ENCODE measurements around the gene FERMT2.

Gene FERMT2

DNA sequence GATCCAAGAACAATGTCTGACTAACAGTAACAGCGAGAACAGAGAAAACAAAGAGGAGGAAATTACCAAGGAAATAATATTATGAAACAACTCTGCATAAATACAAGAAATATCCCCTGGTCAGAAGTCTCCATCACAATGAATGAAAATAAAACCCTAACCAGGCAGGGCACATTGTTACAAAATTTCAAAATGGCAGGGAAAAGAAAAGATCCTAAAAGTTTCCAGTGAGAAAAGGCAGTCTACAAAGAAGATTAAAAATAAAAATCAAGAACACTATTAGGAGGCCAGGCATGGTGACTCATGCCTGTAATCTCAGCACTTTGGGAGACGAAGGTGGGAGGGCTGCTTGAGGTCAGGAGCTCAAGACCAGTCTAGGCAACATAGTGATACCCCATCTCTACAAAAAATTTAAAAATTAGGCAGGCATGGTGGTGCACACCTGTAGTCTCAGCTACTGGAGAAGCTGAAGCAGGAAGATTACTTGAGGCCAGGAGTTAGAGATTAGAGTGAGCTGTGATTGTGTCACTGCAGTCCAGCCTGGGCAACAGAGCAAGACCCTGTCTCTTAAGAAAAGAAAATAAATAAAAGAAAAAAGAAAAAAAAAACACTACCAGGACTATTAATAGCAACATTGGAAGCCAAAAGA lies 47.8 kb downstream of the FERMT2 start:
- DNase-seq (ENCODE audit: low read depth, low spot score): no peak

DNA sequence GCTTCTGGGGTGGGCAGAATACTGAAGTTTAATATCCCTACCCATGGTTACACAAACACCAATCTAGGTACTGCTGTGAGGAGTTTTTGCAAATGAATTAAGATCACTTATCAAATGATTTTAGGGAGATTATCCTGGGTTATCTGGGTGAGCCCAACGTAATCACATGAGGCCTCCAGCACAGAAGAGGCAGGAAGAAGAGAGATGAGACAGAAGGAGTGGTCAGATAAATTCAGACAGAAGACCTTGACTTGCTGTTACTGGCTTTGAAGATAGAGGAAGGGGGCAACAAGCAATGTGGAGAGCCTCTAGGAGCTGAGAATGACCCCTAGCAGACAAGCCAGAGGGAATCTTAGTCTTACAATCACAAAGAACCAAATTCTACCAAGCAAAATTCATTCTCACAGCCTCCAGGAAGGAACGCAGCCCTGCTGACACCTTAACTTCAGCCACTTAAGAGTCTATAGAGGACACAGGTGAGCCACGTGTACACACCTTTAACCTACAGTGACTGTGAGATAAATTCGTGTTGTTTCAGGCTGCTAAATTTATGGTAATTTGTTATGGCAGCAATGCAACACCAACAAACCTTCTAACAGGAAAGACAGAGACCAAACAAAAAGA lies 49.4 kb downstream of the FERMT2 start:
- DNase-seq (ENCODE audit: low read depth, low spot score): no peak

DNA sequence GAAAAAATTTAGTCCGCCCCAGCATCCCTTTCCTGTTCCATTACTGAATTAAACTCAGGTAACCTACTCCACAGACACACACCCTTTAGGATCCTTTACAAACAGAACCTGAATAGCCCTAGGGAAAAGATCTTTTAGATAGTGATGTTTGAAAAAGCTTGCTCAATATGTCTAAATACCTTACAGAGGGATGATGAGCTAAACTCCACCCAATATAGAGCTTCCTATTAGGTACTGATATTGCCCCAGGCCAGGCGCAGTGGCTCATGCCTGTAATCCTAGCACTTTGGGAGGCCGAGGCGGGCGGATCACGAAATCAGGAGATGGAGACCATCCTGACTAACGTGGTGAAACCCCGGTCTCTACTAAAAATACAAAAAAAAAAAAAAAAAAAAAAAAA lies 50.1 kb downstream of the FERMT2 start:
- no peak for DNase-seq (ENCODE audit: low read depth, low spot score)

DNA sequence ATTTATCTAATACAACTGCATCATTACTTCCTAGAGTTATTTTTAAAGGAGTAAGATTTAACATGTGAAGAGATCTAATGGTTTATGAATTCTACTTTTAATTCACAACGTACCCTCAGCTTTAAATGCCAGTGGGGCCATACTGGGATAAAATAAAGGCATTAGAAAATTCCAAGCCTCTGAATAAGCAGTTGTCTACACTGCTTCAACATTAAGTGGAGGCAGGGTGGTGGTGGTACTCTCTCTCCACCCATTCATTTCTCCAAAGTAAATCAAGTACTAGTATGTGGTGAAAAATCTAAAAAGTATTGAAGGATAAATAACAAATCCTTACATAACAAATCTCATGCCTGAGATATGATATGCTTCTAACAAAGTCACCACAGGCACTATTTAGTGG lies 52.4 kb downstream of the FERMT2 start:
- no peak for DNase-seq (ENCODE audit: low read depth, low spot score)

DNA sequence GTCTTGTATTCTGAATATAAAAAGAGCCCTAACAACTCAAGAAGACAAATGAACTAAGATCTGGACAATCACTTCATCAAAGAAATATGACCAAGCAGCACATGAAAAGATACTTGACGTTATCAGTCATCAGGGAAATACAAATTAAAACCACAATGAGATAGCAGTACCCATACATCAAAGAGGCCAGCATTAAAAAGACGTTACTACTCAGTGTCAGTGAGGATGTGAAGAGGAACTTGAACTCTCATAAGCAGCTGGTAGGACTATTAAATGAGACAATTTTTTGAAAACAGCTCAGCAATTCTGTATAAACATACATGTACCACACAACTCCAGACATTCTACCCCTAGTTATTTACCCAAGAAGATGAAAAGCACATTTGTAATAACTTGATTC lies 55.9 kb downstream of the FERMT2 start:
- DNase-seq (ENCODE audit: low read depth, low spot score): no peak

DNA sequence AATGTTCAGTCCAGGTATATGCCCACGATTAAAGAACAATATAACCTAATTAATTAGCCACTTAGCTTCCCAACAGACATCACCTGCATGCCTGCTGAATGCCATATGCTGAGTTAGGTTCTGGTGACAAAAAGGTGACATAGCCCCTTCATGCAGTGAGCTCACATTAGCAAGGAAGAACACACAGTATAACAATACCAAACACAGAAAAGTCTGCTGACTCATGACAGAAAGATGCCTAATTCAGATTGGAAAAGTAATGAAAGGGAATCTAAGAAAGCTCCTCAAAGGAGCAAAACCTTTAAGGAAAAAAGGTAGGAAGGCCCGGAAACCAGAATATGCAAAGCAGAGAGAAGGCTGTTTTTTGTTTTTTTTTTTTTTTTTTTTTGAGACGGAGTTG lies 59.0 kb downstream of the FERMT2 start:
- DNase-seq (ENCODE audit: low read depth, low spot score): no peak

DNA sequence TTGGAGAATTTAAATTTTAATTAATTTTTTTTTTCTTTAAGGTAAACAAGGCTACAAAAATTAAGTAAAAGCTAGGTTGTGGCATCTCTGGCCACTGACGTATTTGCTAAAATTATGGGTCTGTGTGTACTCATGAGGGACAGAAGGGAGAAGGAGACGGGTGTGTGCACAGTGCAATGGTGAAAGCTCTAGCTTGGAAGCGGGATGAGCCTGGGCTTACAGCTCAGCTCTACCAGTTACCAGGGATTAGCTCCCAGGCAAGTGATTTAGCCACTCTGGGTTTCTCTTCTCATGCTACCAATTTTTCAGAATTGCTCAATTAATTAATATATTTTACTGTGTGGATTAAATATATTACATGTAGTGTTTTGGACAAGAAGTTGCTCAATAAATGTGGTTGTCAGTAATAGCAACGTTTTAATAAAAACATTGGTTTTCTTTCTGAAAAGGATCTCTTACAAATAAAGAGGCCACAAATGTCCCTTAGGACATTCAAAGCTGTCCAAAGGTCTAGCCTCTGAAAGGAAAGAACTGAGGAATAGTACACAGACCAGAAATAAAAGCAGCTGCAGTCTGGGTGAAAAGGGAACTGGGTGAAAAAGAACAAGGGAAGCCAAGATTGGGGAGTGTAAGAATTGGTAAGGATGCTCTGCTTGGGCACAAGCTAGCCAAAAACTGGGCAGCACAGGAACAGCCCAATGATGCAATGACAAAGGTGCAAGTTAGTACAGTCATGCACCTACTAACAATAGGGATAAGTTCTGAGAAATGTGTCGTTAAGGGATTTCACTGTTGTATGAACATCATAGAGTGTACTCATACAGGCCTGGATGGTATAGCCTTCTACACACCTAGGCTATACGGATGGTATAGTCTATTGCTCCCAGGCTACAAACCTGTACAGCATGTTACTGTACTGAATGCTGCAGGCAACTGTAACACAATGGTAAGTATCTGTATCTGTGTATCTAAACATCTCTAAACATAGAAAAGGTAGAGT lies 61.7 kb downstream of the FERMT2 start:
- DNase-seq (ENCODE audit: low read depth, low spot score): no peak

DNA sequence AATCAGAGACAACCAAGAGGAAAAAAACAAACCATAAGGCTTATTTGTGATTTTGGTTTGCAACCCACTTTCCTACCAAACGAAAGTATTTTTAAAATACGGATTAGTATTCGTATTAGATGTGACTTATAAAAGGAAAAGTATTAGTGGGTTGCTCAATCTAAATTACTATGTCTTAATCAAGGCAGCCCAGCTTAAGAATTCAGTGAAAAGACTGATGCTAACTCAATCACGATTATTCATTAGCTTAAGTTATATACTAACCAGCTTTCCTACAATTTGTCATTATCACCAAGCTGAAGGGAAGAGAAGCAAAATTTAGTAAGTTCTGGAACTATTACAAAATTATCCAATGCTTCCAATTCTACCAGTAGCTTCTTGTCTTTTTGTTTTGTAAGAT lies 62.7 kb downstream of the FERMT2 start:
- DNase-seq (ENCODE audit: low read depth, low spot score): no peak

DNA sequence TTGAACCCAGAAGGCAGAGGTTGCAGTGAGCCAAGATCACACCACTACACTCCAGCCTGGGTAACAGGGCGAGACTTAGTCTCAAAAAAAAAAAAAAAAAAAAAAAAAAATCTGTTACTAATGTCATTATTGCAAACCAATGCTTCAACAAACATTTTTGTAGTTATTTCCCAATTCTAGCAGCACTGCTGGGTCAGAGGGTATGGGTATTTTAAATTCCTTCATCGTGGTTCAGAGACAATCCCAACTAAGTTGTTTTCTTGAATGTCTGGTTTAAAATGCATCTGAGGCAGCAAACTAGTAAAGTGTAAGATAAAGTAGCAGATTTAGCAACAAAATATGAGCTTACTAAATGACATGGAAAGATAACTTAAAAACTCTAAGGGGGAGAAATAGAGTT lies 65.6 kb downstream of the FERMT2 start:
- no peak for DNase-seq (ENCODE audit: low read depth, low spot score)

DNA sequence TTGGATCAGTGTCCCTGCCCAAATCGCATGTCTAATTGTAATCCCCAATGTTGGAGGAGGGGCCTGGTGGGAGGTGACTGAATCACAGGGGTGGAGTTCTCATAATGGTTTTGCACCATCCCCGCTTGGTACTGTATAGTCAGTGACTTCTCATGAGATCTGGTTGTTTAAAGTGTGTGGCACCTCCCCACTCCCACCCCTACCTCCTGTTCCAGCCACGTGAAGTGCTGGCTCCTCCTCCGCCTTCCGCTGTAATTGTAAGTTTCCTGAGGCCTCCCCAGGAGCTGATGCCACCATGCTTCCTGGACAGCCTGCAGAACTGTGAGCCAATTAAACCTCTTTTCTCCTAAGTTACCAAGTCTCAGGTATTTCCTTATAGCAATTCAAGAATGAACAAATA lies 67.2 kb downstream of the FERMT2 start:
- no peak for DNase-seq (ENCODE audit: low read depth, low spot score)

DNA sequence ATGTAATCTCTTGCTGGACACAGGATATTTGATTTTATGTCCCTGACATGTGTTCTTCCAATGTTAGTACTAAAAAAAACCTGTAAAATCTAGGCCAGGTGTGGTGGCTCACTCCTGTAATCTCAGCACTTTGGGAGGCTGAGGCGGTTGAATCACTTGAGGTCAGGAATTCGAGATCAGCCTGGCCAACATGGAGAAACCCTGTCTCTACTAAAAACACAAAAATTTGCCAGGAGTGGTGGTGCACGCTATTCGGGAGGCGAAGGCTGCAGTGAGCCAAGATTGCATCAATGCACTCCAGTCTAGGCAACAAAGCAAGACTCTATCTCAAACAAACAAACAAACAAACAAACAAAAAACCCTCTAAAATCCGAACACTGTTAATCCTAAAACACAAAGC lies 68.0 kb downstream of the FERMT2 start:
- no peak for DNase-seq (ENCODE audit: low read depth, low spot score)

DNA sequence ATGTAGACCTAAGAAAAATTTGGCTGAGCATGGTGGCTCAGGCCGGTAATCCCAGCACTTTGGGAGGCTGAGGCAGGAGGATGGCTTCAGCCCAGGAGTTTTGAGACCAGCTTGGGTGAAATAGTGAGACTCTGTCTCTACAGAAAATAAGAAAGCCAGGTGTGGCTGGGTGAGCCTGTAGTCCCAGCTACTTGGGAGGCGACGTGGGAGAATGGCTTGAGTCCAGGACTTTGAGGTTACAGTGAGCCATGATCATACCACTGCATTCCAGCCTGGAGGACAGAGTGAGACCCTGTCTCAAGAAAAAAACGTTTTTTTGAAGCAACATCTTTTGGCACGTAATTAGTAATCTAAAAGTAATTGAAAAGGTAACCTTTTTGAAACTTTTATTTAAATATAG lies 70.9 kb downstream of the FERMT2 start:
- no peak for DNase-seq (ENCODE audit: low read depth, low spot score)

DNA sequence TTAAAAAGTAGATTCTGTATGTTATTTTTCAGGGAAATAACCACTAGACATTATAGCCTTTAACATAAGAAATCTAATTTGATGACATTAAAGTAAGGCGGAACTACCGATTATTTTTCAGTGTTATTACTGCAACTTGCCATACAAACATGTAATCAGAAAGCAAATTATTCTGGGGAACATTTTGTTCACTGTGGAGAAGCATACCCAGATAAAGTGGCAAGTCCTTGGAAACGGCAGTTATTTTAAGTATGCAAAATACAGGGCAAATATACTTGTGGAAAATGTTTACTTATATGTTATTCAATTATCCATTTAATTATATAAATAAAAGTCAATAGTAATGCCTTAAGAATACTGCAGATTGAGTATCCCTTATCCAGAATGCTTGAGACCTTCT lies 71.9 kb downstream of the FERMT2 start:
- no peak for DNase-seq (ENCODE audit: low read depth, low spot score)

DNA sequence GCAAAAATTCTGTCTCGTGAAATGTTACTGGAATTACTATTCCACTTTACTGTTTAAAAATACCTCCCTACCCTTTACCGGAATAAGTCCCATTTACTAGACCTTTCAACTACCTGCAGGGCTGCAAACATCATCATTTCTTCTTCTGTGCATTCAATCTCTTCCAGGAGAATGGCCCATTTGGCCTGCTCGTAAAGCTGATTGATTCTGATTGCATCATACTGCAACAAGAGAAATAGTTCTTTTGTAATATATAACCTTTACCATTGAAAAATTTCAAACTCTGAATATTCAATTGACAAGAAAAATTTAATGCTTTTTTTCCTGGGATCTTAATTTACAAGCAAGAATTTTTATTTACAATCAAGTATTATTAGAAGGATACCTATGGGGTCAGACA lies 72.4 kb downstream of the FERMT2 start:
- no peak for DNase-seq (ENCODE audit: low read depth, low spot score)

DNA sequence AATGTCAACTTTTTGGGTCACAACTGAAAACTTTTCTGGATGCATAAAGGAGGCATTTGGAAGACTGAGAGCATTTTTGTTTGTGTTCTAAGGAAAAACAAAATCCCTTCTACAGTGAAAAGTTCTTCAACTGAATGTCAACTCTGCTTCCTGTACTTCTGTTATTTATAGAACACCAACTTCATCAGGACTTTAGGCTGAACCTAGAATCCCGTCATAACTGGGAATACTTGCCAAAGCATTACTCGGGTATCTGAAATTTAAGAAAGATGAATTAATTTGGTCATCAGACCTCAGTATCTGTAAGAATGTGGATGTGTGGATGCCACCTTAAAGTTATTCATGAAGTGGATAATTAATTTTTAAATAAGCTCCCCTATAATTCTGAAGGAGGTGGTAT lies 73.2 kb downstream of the FERMT2 start:
- DNase-seq (ENCODE audit: low read depth, low spot score): no peak

DNA sequence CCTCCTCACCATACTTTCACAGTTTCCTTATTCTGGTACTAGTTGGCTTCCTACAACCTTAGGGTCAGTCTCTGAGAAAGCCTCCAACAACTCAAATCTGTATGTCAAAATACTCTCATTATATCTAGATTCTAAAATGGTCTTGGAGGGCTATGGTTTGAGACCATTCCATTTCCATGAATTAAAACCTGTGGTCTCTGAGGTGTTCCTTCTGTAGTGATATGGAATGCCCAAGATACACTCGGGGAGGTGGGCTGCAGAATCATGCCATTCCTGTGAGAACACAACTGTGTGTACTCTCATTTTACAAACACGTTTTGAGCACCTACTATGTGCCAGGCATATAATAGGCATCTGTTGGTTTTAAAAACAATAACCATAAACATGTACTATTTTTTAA lies 74.0 kb downstream of the FERMT2 start:
- DNase-seq (ENCODE audit: low read depth, low spot score): no peak

DNA sequence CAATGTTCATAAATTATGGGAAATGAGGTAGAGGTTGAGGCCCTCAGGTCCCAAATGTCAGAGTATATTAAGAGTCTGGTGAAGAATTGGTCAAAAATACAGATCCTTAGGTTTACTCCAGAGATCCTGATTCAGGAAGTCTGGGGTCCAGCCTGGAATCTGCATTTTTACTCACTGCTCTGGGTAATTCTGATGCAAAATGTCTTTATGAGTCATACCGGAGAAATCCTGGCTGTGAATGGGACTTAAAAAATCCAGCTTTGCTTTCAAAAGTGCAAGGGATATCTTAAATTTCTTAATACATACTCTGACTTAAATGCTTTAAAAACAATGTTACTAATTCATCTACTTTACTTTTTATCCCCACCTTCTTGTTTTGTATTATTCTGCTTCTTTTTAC lies 74.5 kb downstream of the FERMT2 start:
- no peak for DNase-seq (ENCODE audit: low read depth, low spot score)

DNA sequence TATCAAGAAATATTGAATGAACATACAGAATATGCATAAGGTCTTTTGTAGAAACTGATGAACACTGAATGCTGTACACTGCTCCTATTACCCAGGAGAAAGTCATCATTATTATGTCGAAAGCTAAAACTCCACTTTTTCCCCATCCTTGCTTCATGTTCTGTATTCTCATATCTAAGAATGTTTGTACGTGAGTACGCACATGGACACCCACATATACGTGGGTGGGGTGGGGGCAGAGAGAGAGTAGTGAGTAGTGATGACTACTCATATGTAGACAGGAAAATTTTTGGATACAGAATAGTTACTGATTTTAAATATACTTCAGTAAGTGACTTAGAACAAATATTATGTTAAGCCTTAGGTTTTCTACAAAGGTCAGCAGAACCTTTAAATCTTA lies 75.1 kb downstream of the FERMT2 start:
- no peak for DNase-seq (ENCODE audit: low read depth, low spot score)

DNA sequence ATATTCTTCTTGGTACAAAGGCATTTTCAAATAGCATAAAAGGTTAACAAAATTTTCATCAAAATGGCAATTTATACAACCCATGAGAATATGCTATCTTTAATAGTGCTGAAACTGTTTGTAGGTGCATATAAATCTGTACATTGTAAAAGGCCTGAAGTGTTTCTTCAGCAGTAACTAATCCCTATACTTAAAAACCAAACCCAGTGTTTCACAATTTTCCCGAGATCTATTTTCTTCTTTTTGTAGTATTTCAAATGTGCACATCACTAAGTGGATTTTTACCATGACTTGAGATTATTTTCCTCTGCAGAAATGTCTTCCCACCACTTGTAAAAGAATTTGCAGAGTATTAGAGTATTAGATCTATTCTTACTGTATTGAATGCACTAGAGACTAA lies 76.5 kb downstream of the FERMT2 start:
- DNase-seq (ENCODE audit: low read depth, low spot score): no peak

DNA sequence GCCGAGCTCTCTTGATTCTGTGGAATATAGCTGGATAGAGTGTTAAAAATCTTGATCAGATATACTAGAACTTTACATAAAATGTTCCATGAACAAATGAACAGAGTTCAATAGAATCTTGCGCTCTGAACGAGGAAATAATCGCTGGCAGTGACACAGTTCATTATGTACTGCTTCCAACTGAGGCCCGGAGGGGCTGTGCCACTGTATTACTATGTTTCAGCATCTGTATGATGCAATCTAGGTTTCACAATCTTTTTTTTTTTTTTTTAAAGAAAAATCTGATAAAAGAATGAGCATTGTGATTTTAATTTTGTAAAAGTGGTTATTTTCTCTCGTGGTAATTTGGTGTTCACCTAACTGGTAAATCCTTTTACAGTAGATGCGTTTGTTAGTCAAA lies 77.2 kb downstream of the FERMT2 start:
- DNase-seq (ENCODE audit: low read depth, low spot score): no peak

DNA sequence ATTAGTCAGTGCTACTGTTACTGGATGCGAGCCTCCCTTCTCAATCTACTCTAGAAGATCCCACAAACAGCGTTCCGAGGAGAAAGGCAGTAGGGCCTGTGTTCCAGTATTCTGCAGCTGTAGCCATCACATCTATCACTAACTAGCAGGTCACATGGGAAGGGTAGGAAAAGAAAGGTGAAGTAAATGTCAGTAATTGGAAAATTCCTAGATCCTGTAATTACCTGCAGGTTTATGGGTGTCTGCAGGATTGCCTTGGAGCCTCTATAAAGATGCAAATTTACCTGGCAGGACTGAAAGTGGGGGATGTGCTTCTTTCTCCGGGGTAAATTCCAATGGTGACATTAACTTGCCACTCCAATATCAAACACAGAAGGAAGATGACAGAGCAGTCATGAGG lies 77.8 kb downstream of the FERMT2 start:
- DNase-seq (ENCODE audit: low read depth, low spot score): no peak

DNA sequence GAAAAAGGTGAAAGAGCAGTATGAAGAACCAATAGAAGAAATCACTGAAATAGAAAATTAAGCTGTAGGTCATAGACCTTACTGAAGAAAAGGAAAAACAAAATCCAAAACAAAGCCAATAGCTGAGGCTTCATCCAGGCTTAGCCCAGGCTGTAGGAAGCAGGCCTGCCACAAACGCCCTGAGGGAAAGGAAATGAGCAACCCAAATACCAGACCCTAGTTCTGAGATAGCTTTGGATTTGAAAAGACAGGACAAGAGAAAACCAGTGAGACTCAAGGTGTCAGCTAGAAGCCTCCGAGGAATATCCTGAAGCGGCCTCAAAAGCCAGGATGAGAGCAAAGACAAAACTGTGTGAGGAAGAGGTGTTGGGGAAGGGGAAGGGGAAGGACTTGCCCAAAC lies 79.2 kb downstream of the FERMT2 start:
- DNase-seq (ENCODE audit: low read depth, low spot score): no peak

Data from brain pericyte (primary cell).